GM23248 (cell line): ENCODE measurements around the gene EDIL3.

ENCODE experiments used
- EZH2 ChIP-seq: fragments of 200-600 bp; sonication (generic); IDR thresholded peaks from 2 replicates; pipeline ENCODE4 v1.6.1; 2018; ENCODE audit warnings: antibody characterized with exemption, mild to moderate bottlenecking; ENCODE audit not compliant: insufficient read depth, poor library complexity, severe bottlenecking
- EZH2phosphoT487 ChIP-seq: fragments of 200-600 bp; sonication (generic); IDR thresholded peaks from 2 replicates; pipeline ENCODE4 v1.6.1; 2018; ENCODE audit warnings: antibody characterized with exemption, moderate library complexity, mild to moderate bottlenecking, low read depth; ENCODE audit not compliant: insufficient read depth

DNA sequence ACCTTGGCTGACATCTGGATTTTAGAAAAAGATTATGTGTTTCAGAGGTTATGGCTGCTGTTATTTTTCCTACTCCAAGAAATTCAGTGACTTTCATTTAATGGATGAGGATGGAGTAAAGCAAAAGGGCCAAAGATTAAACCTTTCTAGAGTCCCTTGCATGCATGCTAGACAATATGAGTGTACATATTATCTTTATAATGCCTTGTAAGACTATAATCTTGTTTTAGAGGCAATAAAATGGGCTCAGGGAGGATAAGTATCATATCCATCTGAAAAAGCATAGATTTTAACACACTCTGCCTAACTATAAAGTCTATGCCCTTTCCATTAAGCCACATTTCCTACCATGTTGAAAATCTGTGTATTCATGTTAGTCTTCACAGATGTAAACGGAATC lies 199.8 kb downstream of the EDIL3 start:
- no peak for TF ChIP-seq EZH2phosphoT487
- no peak for TF ChIP-seq EZH2
